Upper lobe of right lung (tissue), 1 donor: ENCODE data around the gene TP53BP2. TPM values are rescaled to one million over a fixed set of nuclear protein-coding genes. Genes with fewer than 3 reads are reported as not detected.

ENCODE experiments used
- ATAC-seq: fragments of 200-7000 bp; cut with Tn5 transposase; one replicate; pipeline ENCODE4 v1.9.1; 2020; ENCODE audit warnings: mild to moderate bottlenecking, moderate library complexity
- DNase-seq: peaks from one replicate; pipeline ENCODE4 v3.0.0-alpha.2; 2020
- H3K27ac ChIP-seq: fragments of 200-600 bp; one replicate; pipeline ENCODE4 v1.8.0; 2022
- H3K27me3 ChIP-seq: fragments of 200-600 bp; one replicate; pipeline ENCODE4 v1.8.0; 2022; ENCODE audit warnings: mild to moderate bottlenecking
- H3K36me3 ChIP-seq: fragments of 200-600 bp; one replicate; pipeline ENCODE4 v1.8.0; 2022
- H3K4me1 ChIP-seq: fragments of 200-600 bp; one replicate; pipeline ENCODE4 v1.8.0; 2022
- H3K4me3 ChIP-seq: fragments of 200-600 bp; one replicate; pipeline ENCODE4 v1.8.0; 2022; ENCODE audit warnings: mild to moderate bottlenecking
- H3K9me3 ChIP-seq: fragments of 200-600 bp; one replicate; pipeline ENCODE4 v1.8.0; 2022
- intact Hi-C: fragments of 100-400 bp; cut with DNase I; formaldehyde crosslinking; loops from one replicate; pipeline ENCODE4 v1.11.0; 2022
- total RNA-seq: library from RNA; stranded (reverse); fragmentation: NEBNext Ultra II Directional; extraction: Animal tissue kit (Norgen Biotek cat#: 25700); gene quantifications from one replicate; pipeline ENCODE4 v1.2.1, GENCODE V29; 2021
- TF ChIP-seq, protein P1 (sequence below): fragments of 200-600 bp; IDR thresholded peaks from one replicate; pipeline ENCODE4 v1.8.0; 2022; ENCODE audit warnings: antibody characterized with exemption
- donor health status: DM: no; HTN: yes; CAD: no; lungs with severe emphysema.

Gene TP53BP2
- total RNA-seq, 1 donor from 2014 or later = 64.4 TPM

DNA sequence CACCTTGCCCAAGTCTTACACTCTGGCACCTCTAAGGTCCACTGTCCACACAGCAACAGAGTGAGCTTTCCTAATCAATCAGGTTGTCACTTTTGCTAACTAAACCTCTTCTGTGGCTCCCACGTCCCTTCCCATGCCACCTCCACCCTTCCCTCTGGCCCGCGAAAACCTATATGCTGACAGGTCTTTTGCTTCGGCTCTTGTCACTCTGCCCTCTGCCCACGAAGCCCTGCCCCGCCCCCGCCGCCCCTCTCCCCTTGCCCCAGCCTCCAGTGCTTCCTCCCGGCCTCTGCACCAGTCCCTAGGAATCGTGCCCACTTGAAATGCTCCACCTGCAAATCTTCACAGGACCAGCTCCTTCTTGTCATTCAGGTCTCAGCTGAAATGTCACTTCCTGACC is 8.1 kb downstream of the TP53BP2 start:
- DNase-seq = no peak
- no peak for ATAC-seq
- H3K36me3 ChIP-seq = no peaks in the 10 kb centered on the region
- H3K9me3 ChIP-seq = no peaks in the 10 kb centered on the region
- no peak overlapping the region for H3K4me3 ChIP-seq
- intact Hi-C loops = no loop called here
- H3K4me1 ChIP-seq = peaks cover 56% of the 10 kb centered on the region
- TF ChIP-seq, protein P1, sequence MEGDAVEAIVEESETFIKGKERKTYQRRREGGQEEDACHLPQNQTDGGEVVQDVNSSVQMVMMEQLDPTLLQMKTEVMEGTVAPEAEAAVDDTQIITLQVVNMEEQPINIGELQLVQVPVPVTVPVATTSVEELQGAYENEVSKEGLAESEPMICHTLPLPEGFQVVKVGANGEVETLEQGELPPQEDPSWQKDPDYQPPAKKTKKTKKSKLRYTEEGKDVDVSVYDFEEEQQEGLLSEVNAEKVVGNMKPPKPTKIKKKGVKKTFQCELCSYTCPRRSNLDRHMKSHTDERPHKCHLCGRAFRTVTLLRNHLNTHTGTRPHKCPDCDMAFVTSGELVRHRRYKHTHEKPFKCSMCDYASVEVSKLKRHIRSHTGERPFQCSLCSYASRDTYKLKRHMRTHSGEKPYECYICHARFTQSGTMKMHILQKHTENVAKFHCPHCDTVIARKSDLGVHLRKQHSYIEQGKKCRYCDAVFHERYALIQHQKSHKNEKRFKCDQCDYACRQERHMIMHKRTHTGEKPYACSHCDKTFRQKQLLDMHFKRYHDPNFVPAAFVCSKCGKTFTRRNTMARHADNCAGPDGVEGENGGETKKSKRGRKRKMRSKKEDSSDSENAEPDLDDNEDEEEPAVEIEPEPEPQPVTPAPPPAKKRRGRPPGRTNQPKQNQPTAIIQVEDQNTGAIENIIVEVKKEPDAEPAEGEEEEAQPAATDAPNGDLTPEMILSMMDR = no peak
- H3K27me3 ChIP-seq = no peaks in the 10 kb centered on the region
- H3K27ac ChIP-seq = no peak overlapping the region

DNA sequence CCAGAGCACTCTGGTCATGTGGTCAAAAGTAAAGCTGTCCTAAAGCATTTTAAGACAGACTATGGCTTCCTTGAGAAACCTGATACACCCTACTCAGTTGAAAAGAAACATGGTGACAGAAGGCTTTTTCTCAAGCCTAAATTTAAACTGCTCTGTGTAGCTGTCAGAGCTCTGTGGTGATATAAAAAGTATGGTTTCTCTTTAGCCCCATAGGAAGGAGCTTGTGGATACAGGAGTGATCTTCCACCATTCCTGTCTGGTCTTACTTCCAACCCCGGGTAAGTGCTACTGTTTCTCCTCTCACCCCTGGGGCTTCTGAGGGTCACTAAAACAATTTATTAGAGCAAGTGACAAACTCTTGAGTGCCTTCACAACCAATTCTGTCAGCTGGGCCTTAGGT is 8.5 kb downstream of the TP53BP2 start:
- TF ChIP-seq, protein P1 = no peak
- Histone ChIP-seq H3K4me1 (peaks cover 60% of the 10 kb centered on the region), H3K9me3 (no peaks in the 10 kb centered on the region), H3K27me3 (no peaks in the 10 kb centered on the region), H3K36me3 (no peaks in the 10 kb centered on the region), H3K27ac (no peak overlapping the region), H3K4me3 (no peak overlapping the region)
- ATAC-seq (no peak), DNase-seq (no peak)
- intact Hi-C loops = no loop called here

DNA sequence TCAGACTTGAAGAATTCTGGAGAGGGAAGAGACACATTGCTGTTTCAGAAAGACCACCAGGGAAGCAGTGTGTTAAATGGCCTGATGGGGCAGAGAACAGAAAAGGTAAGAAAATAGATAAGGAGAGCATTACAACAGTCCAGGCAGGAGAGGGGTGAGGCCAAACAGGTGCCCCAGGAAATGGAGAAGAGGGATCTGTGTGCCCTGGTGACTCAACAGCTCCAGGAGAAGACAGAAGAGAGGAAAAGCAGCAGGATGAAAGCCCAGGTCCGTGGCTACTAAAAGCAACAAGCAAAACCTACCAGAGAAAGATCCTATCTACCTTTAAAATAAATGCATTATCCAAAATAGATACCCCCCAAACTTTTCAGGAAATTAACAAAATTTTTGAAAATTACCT is 9.2 kb downstream of the TP53BP2 start:
- Histone ChIP-seq H3K27ac (no peak overlapping the region), H3K4me1 (peaks cover 61% of the 10 kb centered on the region), H3K36me3 (no peaks in the 10 kb centered on the region), H3K27me3 (no peaks in the 10 kb centered on the region), H3K9me3 (no peaks in the 10 kb centered on the region), H3K4me3 (no peak overlapping the region)
- DNase-seq (no peak), ATAC-seq (no peak)
- TF ChIP-seq, protein P1 = no peak
- intact Hi-C loops = no loop called here

DNA sequence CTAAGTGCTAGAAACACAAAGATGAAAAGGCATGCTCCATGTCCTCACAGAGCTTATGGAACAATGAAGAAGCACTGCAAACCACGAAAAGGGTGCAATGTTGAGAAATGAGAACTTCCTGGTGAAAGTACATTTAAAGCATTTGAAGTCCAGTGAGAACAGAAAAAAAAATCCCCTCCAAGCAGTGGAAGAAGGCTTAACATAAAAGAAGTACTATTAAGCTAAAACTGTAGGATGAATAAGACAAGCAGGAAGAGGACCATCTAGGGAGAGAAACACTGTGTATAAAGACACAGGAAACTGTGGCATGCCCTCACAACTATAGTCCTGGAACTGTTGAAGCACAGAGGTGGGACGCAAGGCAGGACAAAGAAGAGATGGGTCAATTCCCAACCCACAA is 10.0 kb downstream of the TP53BP2 start:
- H3K9me3 ChIP-seq = no peaks in the 10 kb centered on the region
- intact Hi-C loops = no loop called here
- peaks cover 59% of the 10 kb centered on the region for H3K4me1 ChIP-seq
- peak; percentile 33 for ATAC-seq
- H3K27me3 ChIP-seq = no peaks in the 10 kb centered on the region
- TF ChIP-seq, protein P1 = no peak
- no peaks in the 10 kb centered on the region for H3K36me3 ChIP-seq
- DNase-seq = no peak
- no peak overlapping the region for H3K27ac ChIP-seq
- no peak overlapping the region for H3K4me3 ChIP-seq

DNA sequence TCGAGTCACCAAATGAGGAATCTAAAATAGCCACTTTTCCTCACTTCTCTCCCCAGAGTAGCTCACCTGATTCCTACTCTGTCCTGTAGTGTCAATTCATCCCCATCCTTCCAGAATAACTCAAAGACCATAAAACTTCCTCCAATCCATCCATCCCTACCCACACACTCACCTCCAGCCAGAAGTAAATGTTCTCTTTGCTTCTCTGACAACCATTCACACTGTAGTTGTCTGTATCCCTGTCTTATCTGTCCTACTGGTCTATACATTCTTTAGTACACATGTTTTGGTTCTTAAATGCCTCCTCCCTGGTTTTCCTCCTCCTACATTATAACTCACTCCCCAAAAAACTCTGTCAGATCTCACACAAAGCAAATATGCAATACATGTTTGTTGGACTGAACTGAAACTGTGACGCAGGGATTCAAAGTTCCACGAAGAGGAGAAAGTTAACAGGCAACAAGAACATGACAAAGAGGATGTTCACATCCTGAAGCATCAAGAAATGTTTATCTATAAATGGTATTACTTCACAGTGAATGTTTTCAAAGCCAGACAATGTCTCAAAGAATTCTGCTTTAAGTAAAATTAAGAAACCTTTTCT is 11.0 kb downstream of the TP53BP2 start:
- ATAC-seq = no peak
- peaks cover 59% of the 10 kb centered on the region for H3K4me1 ChIP-seq
- DNase-seq = no peak

More for the DNA sequence above, 11.0 kb downstream of the TP53BP2 start:
- TF ChIP-seq, protein P1 = no peak
- Histone ChIP-seq H3K9me3 (no peaks in the 10 kb centered on the region), H3K27me3 (no peaks in the 10 kb centered on the region), H3K4me3 (no peak overlapping the region), H3K36me3 (no peaks in the 10 kb centered on the region), H3K27ac (peak overlapping the region; percentile 38)
- intact Hi-C loops = no loop called here
